Chondrocyte (in vitro differentiated cells): ENCODE data around the gene CCDC81. TPM values are rescaled to one million over a fixed set of nuclear protein-coding genes. Genes with fewer than 3 reads are reported as not detected.
A peak's percentile ranks its signal among the peaks of the same experiment; 100 is the strongest.

Experiments used
- DNase-seq: peaks from one replicate; pipeline ENCODE4 v3.0.0; 2021; ENCODE audit warnings: mixed read lengths, low spot score
- H3K27ac Mint-ChIP-seq: one replicate; pipeline ENCODE4 v1.8.0; 2021; ENCODE audit warnings: mild to moderate bottlenecking, moderate library complexity, mixed read lengths; ENCODE audit not compliant: unreplicated experiment
- H3K27me3 Mint-ChIP-seq: 2 replicates; pipeline ENCODE4 v1.8.0; 2021; ENCODE audit warnings: low read depth, mixed read lengths
- H3K36me3 Mint-ChIP-seq: 2 replicates; pipeline ENCODE4 v1.8.0; 2021; ENCODE audit warnings: low read depth, mixed read lengths
- H3K4me1 Mint-ChIP-seq: 2 replicates; pipeline ENCODE4 v1.8.0; 2021; ENCODE audit warnings: low read depth, mild to moderate bottlenecking, mixed read lengths
- H3K4me3 Mint-ChIP-seq: one replicate; pipeline ENCODE4 v1.8.0; 2021; ENCODE audit warnings: mild to moderate bottlenecking, moderate library complexity, mixed read lengths; ENCODE audit not compliant: unreplicated experiment
- H3K9me3 Mint-ChIP-seq: 2 replicates; pipeline ENCODE4 v1.8.0; 2021; ENCODE audit warnings: low read depth, mixed read lengths
- CTCF ChIP-seq: fragments of 200-600 bp; sonication (generic); IDR thresholded peaks from 2 replicates; pipeline ENCODE4 v1.5.0; 2021; ENCODE audit warnings: antibody characterized with exemption, mild to moderate bottlenecking, moderate library complexity
- total RNA-seq: library from RNA; stranded (reverse); gene quantifications from 3 replicates; pipeline ENCODE4 v1.2.1, GENCODE V29; 2021

The CCDC81 gene
- total RNA-seq, 1 donor from 2014 or later = 9.6 TPM

GRCh38 chr11:86365546-86365945, 9.1 kb upstream of the CCDC81 start:
- DNase-seq = no peak

GRCh38 chr11:86369668-86370067, 5.0 kb upstream of the CCDC81 start:
- Mint-ChIP-seq H3K27me3 (no peaks in the 10 kb centered on the region), H3K9me3 (peaks cover 6% of the 10 kb centered on the region), H3K4me1 (peaks cover 4% of the 10 kb centered on the region), H3K4me3 (no peak overlapping the region), H3K27ac (no peak overlapping the region), H3K36me3 (no peaks in the 10 kb centered on the region)
- no peak for DNase-seq
- no peak for TF ChIP-seq CTCF

More at GRCh38 chr11:86365546-86365945, 9.1 kb upstream of the CCDC81 start:
- peaks cover 12% of the 10 kb centered on the region for H3K9me3 Mint-ChIP-seq
- H3K27me3 Mint-ChIP-seq = no peaks in the 10 kb centered on the region
- H3K36me3 Mint-ChIP-seq = peaks cover 4% of the 10 kb centered on the region
- H3K4me1 Mint-ChIP-seq = peaks cover 2% of the 10 kb centered on the region
- no peak for TF ChIP-seq CTCF
- no peak overlapping the region for H3K27ac Mint-ChIP-seq
- no peak overlapping the region for H3K4me3 Mint-ChIP-seq

- no peak overlapping the region for H3K27ac Mint-ChIP-seq
- no peaks in the 10 kb centered on the region for H3K36me3 Mint-ChIP-seq
- no peaks in the 10 kb centered on the region for H3K27me3 Mint-ChIP-seq
- H3K4me1 Mint-ChIP-seq = peaks cover 4% of the 10 kb centered on the region
- H3K4me3 Mint-ChIP-seq = no peak overlapping the region
- DNase-seq = no peak
- TF ChIP-seq CTCF = no peak
- H3K9me3 Mint-ChIP-seq = peaks cover 6% of the 10 kb centered on the region
Measured at GRCh38 chr11:86370171-86370570, 4.5 kb upstream of the CCDC81 start.

- no peak for DNase-seq
- peaks cover 4% of the 10 kb centered on the region for H3K4me1 Mint-ChIP-seq
- peak overlapping the region; percentile 68 for H3K27ac Mint-ChIP-seq
- H3K9me3 Mint-ChIP-seq = peaks cover 6% of the 10 kb centered on the region
- no peak overlapping the region for H3K4me3 Mint-ChIP-seq
- H3K36me3 Mint-ChIP-seq = no peaks in the 10 kb centered on the region
- no peak for TF ChIP-seq CTCF
- H3K27me3 Mint-ChIP-seq = no peaks in the 10 kb centered on the region
Measured at GRCh38 chr11:86370922-86371594, 3.6 kb upstream of the CCDC81 start.

DNA sequence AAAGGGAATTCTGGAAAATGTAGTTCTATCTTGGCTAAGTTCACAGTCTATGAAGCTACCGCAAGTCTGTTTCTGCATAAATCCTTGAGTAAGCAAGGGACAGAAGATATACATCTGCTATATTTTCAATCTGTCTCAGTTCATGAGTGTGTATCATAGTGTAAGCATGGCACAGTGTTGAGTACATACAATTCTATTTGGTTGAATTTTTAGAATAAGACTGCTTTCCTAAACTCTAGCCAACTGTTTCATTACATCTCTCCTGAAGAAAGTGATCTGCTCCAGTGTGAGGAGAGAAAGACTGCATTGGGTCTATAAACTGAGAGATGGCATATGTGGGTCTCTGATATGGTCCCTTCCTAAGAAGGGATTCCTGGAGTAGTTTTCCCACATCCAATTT, 2.6 kb upstream of the CCDC81 start:
- TF ChIP-seq CTCF = no peak
- peaks cover 10% of the 10 kb centered on the region for H3K9me3 Mint-ChIP-seq
- no peak for DNase-seq
- peaks cover 1% of the 10 kb centered on the region for H3K36me3 Mint-ChIP-seq
- peaks cover 4% of the 10 kb centered on the region for H3K4me1 Mint-ChIP-seq
- H3K27me3 Mint-ChIP-seq = no peaks in the 10 kb centered on the region
- no peak overlapping the region for H3K27ac Mint-ChIP-seq
- H3K4me3 Mint-ChIP-seq = no peak overlapping the region
